Measurements from ENCODE around the gene FKBP15.

DNA sequence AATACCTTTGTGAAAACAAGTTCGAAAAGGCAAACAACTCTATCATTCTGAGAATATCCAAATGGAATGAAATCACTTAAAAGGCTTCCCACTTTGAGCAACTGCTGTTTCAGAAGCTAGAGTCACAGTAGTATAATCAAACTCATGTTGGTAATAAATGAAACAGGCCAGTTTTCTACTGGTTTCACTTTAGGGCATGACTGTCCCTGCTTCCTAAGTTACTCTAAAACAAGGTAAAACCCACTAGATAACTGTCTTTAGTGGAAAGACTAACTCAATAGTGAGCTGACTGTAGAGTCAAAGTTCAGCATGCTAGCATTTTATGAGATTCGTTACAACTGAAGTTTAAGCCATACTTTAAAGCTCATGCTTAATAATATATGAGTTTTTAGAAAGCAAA is 48.3 kb upstream of the FKBP15 start:
- TF ChIP-seq CTCF (IDR thresholded peaks at IDR 0.05) (no peak), POLR2A (IDR thresholded peaks at IDR 0.05) (no peak)
